Mononuclear cell (primary cell): ENCODE results near the gene CNOT3. TPM values are rescaled to one million over a fixed set of nuclear protein-coding genes. Genes with fewer than 3 reads are reported as not detected.
"Not testable (repeated sequence)": the region's sequence is repeated elsewhere in the genome, so short reads cannot be mapped to it uniquely, and the experiment has no call there.

Source experiments
- H3K27me3 ChIP-seq: 2 replicates; pipeline ENCODE4 v1.6.0; 2011; ENCODE audit warnings: low read length, control low read depth; ENCODE audit not compliant: insufficient read depth
- H3K4me1 ChIP-seq: 2 replicates; pipeline ENCODE4 v1.5.1; 2011; ENCODE audit warnings: mild to moderate bottlenecking, low read length, control low read depth; ENCODE audit not compliant: insufficient read depth
- H3K4me3 ChIP-seq: 2 replicates; pipeline ENCODE4 v1.5.1; 2011; ENCODE audit warnings: mild to moderate bottlenecking, low read length, moderate library complexity
- H3K9me3 ChIP-seq: 2 replicates; pipeline ENCODE4 v1.5.1; 2011; ENCODE audit warnings: low read depth, mild to moderate bottlenecking, control low read depth, low read length
- total RNA-seq: library from RNA; depleted of rRNA; stranded (reverse); fragments of >200 nt; gene quantifications from one replicate; pipeline ENCODE4 v1.2.3, GENCODE V29; 2012

The CNOT3 gene
- total RNA-seq, 1 donor, result 8.1 TPM

DNA sequence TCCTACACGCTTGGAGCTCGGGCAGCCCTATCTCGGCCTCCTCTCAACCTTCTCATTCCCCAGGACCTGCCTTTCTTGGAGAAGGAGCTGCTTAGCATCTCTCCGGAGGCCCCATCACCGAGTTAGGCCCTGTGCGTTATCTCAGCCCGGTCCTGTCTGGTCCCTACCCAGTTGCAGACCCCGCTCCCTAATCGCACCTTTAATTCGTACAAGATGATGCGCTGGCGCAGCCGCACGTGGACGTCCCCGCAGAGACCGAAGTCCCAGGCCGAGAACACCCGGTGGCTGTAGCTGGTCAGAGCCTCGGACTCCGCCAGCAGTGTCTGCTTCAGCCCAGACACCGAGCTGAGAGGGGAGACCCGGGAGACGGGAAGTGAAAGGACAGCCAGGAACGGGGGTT, 27.7 kb downstream of the CNOT3 start:
- Histone ChIP-seq H3K9me3 (no peaks in the 10 kb centered on the region), H3K4me1 (peaks cover 54% of the 10 kb centered on the region), H3K4me3 (no peak overlapping the region), H3K27me3 (no peaks in the 10 kb centered on the region)

DNA sequence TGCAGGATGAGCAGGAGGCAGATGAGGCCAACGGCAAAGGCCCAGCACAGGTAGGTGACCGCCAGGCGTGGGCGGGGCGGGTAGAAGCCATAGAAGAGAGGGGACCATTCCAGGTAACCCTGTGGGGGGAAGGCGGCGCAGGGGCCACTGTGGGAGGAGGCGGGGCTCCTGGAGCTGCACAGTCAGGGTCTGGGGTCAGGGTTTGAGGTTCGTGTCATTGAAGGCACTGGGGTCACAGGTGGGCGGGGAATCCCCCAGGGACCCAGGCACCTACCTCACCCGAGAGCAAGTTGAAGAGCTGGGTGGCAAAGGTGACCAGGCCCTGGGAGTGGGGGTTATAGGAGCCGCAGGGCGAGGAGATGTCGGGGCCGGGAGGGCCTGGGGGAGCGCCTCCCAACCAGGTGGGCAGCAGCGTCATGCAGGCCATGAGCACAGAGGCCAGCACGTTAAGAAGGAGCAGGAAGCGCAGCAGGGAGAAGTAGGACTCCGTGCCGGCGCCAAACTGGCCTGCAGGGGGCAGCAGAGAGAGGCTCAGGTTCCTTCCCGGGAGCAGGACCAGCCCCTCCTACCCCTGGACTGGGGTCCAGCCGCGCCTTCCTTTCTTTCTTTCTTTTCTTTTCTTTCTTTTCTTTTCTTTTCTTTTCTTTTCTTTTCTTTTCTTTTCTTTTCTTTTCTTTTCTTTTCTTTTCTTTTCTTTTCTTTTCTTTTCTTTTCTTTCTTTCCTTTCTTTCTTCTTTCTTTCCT, 30.8 kb downstream of the CNOT3 start:
- Histone ChIP-seq H3K4me1 (peaks cover 32% of the 10 kb centered on the region), H3K4me3 (no peak overlapping the region), H3K27me3 (no peaks in the 10 kb centered on the region), H3K9me3 (no peaks in the 10 kb centered on the region)

DNA sequence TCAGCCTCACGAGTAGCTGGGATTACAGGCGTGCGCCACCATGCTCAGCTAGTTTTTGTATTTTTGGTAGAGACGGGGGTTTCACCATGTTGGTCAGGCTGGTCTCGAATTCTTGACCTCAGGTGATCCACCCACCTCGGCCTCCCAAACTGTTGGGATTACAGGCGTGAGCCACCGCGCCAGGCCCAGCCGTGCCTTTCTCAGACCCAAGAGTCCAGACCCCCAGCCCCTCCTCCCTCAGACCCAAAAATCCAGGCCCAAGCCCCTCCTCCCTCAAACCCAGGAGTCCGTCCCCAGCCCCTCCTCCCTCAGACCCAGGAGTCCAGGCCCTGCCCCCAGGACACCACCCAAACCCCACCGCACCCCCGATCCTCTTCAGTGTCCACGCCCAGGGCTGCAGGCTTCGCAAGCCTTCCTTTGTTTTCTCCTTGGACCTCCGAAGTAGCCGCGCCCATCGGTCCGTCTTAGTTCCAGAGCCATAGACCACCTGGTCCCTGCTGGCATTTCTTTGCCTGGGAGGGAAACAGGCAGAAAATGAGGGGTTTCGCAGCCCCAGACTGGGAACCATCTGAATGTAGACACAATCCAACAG, 31.7 kb downstream of the CNOT3 start:
- Histone ChIP-seq H3K4me3 (no peak overlapping the region), H3K4me1 (peaks cover 28% of the 10 kb centered on the region), H3K9me3 (no peaks in the 10 kb centered on the region), H3K27me3 (no peaks in the 10 kb centered on the region)

DNA sequence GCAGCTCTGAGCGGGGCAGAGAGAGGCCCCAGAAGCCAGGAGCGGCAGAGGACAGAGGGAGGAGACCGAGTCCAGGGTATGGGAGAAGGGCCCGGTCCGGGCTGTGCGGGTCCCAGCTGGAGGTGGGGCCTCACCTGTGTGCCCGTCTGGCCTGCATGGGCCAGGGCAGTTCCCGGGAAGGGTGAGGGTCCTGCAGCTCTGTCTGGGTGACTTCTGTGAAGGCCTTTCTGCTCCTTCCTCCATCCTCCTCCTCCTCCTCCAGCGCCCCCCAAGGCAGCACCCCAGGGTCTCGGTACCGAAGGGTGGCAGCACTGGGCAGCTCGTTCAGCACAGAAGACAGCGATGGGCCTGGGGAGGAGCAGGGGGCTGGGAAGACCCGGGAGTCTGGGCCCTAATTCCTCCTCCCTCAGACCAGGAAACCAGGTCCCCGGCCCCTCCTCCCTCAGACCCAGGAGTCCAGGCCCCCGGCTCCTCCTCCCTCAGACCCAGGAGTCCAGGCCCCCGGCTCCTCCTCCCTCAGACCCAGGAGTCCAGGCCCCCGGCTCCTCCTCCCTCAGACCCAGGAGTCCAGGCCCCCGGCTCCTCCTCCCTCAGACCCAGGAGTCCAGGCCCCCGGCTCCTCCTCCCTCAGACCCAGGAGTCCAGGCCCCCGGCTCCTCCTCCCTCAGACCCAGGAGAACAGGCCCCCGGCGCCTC, 34.3 kb downstream of the CNOT3 start:
- H3K4me3 ChIP-seq, H3K9me3 ChIP-seq, H3K27me3 ChIP-seq: not testable (repeated sequence)
- peaks cover 19% of the 10 kb centered on the region for H3K4me1 ChIP-seq

DNA sequence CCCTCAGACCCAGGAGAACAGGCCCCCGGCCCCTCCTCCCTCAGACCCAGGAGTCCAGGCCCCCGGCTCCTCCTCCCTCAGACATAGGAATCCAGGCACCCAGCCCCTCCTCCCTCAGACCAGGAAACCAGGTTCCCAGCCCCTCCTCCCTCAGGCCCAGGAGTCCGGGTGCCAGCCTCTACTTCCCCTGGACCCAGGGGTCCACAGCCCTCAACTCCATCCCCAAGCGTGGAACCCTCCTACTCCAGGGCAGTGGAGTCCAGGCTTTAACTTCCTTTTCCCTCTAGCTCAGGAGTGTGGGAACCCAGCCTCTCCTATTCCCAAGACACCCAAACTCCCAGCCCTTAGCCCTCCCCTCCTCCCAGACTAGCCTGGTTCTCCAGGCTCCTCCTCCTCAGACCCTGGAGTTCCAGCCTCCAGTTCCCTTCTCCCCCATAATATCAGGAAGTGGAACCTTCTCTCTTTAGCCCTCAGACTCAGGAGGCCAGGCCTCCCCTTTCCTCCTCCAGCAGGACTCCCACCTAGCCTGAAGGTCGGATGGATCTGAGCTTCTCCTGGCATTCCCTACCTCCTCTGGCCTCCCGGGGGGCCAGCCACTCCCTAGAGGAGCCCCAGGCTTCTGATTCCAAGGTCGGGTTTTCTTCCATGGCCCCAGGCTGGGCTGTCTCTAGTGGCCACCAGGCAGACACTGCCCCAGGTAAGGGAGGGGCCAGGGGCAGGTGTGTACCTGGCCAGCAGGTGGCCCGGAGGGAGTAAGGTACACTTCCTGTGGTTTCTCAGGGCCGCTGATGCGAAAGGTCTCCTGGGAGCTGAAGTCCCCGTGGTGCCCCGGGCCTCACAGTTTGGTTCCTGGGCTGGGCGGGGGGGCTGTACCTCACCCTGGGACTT, 35.2 kb downstream of the CNOT3 start, which contains the start of gene TMC4:
TSS of gene TMC4 (minus strand) at position 690 of the 888 bp plus-strand sequence. CDS start at position 647, 43 bp downstream.
- H3K9me3 ChIP-seq, result no peaks in the 10 kb centered on the region
- no peak within 1 kb of the TSS for H3K4me3 ChIP-seq
- H3K27me3 ChIP-seq, result no peaks in the 10 kb centered on the region
- H3K4me1 ChIP-seq, result peaks cover 19% of the 10 kb centered on the region

DNA sequence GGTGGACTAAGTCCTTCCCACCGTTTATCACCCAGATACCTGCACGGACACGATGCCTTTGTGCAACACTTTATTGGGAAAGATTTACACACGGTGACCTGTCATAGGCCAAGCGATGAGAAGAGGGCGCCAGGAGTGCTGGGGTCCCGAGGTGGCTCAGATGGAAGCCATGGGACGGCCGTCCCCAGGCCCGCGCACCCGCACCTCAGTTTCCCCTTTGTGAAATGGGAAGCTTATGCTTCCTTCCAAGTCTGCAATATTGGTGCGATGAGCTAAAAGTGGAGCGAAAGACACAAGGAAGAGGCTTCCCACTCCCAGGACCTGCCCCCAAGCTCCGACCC, 35.8 kb downstream of the CNOT3 start:
- Histone ChIP-seq H3K9me3 (no peaks in the 10 kb centered on the region), H3K27me3 (no peaks in the 10 kb centered on the region), H3K4me1 (peaks cover 14% of the 10 kb centered on the region), H3K4me3 (no peak overlapping the region)

DNA sequence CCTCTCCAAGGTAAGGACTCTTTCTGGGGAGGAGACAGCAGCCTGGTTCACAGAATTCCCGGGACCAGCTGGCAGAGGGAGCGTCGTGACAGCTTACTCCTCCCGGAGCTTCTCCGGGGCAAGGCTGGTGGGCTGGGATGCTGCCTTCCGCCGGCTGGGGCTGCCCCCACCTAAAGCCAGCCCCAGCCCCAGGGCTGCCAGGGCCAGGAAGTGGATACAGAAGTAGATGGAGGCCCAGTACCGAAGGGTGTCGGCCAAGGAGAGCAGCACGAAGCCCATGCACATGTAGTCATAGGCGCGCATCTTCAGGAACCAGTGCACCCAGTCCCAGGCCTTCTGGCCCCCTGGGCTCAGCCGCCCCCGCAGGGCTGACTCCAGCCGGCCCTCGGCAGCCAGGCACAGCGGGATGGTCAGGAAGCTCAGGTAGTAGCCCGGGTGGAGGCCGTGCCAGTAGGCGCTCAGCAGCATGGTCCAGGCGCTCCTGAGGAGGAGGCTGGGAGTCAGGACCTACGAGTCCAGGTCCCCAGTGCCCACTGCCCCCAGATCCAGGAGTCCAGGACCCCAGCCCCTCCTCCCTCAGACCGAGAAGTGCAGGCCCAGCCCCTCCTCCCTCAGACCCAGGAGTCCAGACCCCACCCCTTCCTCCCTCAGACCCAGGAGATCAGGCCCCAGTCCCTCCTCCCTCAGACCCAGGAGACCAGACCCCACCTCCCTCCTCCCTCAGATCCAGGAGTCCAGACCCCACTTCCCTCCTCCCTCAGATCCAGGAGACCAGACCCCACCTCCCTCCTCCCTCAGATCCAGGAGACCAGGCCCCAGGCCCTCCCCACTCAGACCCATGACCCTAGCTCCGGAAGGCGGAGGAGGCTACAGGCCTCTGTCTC, 36.6 kb downstream of the CNOT3 start:
- Histone ChIP-seq H3K4me3 (no peak overlapping the region), H3K4me1 (peaks cover 11% of the 10 kb centered on the region), H3K9me3 (no peaks in the 10 kb centered on the region), H3K27me3 (no peaks in the 10 kb centered on the region)

DNA sequence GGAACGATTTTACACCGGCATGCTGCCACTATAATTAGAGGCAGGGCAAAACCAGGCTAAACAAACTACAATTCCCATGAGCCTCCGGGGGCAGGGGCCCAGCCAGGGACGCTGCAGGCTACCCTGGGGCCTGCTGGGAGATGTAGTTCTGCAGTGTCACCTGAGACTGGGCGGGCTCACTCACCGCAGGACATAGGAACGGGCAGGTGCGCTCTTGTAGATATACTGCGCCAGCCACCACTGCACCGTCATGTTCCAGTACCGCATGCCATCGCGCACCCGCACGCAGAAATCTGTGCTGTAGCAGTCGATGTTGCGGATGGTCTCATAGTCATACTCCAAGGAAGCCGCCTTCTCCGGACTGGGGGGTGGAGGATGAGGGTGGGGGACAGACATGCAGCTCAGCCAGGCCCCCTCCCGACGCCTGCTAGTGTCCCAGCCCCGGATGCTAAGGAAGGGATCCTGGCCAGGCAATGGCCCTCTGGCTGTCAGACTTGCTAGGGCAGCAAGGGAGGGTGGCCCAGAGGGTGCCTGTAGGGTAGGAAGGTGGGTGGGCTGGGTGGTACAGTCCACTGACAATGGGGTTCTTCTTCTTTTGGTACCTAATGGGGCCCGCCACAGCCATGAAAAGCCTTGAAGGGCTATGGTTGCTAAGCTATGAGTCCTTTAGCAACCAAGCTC, 41.2 kb downstream of the CNOT3 start:
- H3K4me3 ChIP-seq, result no peak overlapping the region
- no peaks in the 10 kb centered on the region for H3K27me3 ChIP-seq
- H3K9me3 ChIP-seq, result no peaks in the 10 kb centered on the region
- H3K4me1 ChIP-seq, result peaks cover 1% of the 10 kb centered on the region

DNA sequence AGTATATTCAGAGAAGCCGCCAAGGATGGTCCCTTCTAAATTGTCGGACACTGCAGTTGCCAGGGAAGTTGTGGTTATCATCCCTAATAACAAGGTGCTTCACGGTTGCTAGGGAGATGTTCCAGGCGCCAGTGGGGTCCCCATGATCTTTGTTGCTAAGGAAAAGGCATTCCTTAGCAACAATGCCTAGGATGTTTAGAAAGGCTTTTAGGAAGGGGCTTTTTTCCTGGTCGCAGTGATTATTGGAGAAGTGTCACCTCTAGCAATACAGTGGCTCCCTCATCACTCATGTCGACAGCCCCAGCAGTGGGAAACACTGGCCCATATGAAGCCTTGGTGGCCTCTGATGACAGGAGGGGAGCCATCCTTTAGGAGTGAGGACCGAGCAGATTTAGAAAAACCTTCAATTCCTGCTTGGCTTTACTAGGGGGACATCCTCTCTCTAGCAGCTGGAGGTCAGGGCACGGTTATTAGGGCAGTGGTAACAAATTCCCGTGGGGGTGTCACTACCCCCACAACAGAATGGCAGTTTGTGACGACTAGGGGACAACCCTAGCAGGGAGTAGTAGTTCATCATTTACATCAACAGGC, 41.8 kb downstream of the CNOT3 start:
- H3K4me1 ChIP-seq, result no peaks in the 10 kb centered on the region
- H3K27me3 ChIP-seq, result no peaks in the 10 kb centered on the region
- no peaks in the 10 kb centered on the region for H3K9me3 ChIP-seq
- H3K4me3 ChIP-seq, result no peak overlapping the region

DNA sequence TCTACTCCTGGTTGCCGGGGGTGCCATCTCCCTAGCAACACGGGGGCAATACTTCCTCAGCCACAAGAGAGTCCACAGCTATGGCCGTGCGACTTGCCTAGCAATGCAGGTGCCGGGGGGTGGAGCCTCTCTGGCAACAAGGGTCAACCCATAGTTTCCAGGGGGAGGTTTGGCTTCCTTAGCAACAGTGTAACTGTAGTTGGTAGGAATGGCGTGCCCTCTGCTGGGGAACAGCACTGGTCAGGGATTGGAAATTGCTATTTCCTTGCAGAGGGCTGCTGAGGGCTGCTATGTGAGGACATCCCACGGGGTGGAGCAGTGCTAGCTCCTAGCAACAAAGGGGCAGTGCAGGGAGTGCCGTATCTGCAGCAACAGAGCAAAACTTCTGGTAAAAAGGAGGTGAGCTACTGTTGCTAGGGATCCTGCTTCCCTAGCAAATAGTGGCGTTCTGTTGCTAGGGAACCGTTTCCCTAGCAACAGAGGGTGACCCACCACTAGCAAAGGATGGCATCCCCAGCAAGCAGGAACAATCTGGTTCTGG, 42.4 kb downstream of the CNOT3 start:
- Histone ChIP-seq H3K9me3 (no peaks in the 10 kb centered on the region), H3K4me1 (no peaks in the 10 kb centered on the region), H3K4me3 (no peak overlapping the region), H3K27me3 (no peaks in the 10 kb centered on the region)

DNA sequence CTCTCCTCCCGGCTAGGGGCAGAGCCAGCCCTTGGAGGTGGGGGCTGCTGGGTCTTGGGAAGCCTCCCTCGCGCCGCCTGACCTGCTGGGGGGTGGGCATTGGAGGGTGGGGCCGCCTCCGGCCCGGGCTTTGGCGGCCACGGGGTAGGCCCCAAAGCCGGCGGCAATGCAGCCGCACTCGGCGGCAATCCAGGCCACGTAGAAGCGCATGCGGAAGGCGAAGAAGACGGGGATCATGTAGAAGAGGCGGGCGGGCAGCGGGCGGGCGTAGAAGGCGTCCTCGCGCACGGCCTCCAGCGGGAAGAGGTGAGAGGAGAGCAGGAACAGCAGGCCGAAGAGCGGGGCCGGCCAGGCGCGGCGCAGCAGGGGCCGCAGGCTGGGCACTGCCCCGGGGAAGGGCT, 43.1 kb downstream of the CNOT3 start:
- Histone ChIP-seq H3K4me3 (no peak overlapping the region), H3K9me3 (no peaks in the 10 kb centered on the region), H3K27me3 (no peaks in the 10 kb centered on the region), H3K4me1 (no peaks in the 10 kb centered on the region)

DNA sequence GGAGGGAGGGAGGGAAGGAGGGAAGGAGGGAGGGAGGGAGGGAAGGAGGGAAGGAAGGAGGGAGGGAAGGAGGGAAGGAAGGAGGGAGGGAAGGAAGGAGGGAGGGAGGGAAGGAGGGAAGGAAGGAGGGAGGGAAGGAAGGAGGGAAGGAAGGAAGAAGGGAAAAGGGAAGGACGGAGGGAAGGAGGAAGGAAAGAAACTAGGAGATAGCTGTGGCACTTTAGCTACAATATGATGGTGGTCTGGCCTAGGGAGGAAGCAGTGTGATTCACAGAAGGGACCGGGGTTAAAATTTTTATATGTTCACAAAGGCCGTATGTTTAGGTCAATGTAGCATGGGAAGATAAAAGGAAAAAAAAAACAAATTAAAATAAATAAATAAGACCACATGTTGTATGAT, 44.3 kb downstream of the CNOT3 start:
- H3K27me3 ChIP-seq, H3K9me3 ChIP-seq, H3K4me1 ChIP-seq, H3K4me3 ChIP-seq: not testable (repeated sequence)

DNA sequence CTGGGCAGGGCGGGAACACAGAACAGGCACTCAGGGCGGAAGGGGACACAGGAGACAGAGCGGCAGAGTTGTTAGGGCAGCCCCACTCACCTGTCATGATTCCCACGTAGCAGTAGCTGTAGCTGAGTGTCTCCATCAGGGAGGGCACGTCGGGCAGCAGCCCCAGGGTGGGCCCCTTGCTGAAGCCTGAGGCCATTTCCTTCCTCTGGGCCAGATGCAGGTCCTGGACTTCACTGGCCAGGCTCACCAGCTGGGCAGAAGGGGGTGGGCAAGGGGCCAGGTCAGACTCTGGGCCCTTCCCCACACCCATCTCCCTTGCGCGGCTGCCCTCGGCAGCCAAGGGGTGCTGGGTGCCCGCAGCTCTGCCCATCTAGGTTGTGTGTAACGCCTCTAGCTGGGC, 45.9 kb downstream of the CNOT3 start:
- Histone ChIP-seq H3K4me1 (peaks cover 16% of the 10 kb centered on the region), H3K9me3 (no peaks in the 10 kb centered on the region), H3K4me3 (no peak overlapping the region), H3K27me3 (no peaks in the 10 kb centered on the region)
